Activated naive CD4-positive, alpha-beta T cell treated with anti-CD3 and anti-CD28 coated beads, Interleukin-2, amount 50 U/mL, for 72 hours (primary cell): ENCODE measurements around the gene SRPK1. TPM values are rescaled to one million over a fixed set of nuclear protein-coding genes. Genes with fewer than 3 reads are reported as not detected.

ENCODE experiments used
- ATAC-seq, 2 donors: fragments of 150-1000 bp; cut with Tn5 transposase; 2 replicates each; pipeline ENCODE4 v1.10.0; 2021; ENCODE audit warnings: mild to moderate bottlenecking in 2 of 2, moderate library complexity in 2 of 2
- DNase-seq, 2 donors: peaks; one replicate each; pipeline ENCODE4 v3.0.0; 2021 to 2022; ENCODE audit warnings: low spot score in 2 of 2
- H3K27ac Mint-ChIP-seq, 2 donors: one replicate each; pipeline ENCODE4 v1.8.0; 2022; ENCODE audit warnings: mild to moderate bottlenecking in 2 of 2, mixed read lengths in 2 of 2
- H3K36me3 Mint-ChIP-seq, 2 donors: one replicate each; pipeline ENCODE4 v1.8.0; 2022; ENCODE audit warnings: mixed read lengths in 2 of 2
- H3K9me3 Mint-ChIP-seq, 2 donors: one replicate each; pipeline ENCODE4 v1.8.0; 2022; ENCODE audit warnings: mixed read lengths in 2 of 2
- total RNA-seq, 2 donors: library from RNA; stranded (reverse); gene quantifications; one replicate each; pipeline ENCODE4 v1.2.3, GENCODE V29; 2022

Gene SRPK1
- total RNA-seq, 2 donors from 2014 or later = 102 to 138 TPM

GRCh38 chr6:35892482-35892881 is 28.4 kb downstream of the SRPK1 start:
- DNase-seq (no peak), ATAC-seq (no peak)
- no peaks in the 10 kb centered on the region for H3K9me3 Mint-ChIP-seq
- no peak overlapping the region for H3K27ac Mint-ChIP-seq
- H3K36me3 Mint-ChIP-seq = peaks cover 8% of the 10 kb centered on the region in 2 donors

DNA sequence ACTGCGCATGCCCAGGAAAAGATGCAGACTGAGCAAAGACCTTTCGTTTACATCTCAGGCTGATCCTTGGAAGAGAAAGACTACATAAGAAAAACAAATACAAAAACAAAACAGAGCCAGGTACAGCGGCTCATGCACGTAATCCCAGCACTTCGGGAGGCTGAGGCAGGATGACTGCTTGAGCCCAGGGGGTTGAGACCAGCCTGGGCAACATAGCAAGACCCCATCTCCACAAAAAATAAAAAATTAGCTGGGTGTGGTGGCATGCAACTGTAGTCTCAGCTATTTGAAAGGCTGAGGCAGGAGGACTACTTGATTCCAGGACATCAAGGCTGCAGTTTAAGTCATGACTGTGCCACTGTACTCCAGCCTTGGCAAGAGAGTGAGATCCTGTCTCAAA is 41.7 kb downstream of the SRPK1 start:
- ATAC-seq = no peak
- Mint-ChIP-seq H3K27ac (no peak overlapping the region), H3K36me3 (peaks cover 28 to 52% of the 10 kb centered on the region in 2 donors), H3K9me3 (peaks cover 5 to 13% of the 10 kb centered on the region in 2 donors)
- no peak for DNase-seq

DNA sequence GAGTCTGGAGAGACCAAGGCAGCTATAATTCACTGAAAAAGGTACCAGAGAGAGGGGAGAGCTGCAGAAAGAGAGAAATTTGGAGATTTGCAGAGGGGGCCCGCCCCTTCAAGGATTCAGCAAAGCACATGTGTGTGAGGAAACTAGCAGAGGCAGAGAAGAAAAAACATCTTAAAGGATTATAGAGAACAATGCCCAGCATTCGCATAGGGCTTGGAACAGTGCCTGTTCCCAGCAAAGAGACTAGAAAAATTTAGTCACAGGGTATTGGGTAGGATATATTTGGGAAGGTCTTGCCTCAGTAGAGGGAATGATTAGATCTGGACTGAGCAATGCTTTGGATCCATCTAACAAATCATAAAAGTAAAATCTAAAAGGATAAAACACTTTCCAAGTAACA is 44.0 kb downstream of the SRPK1 start:
- DNase-seq = no peak
- peaks cover 4 to 11% of the 10 kb centered on the region in 2 donors for H3K9me3 Mint-ChIP-seq
- peaks cover 24 to 32% of the 10 kb centered on the region in 2 donors for H3K36me3 Mint-ChIP-seq
- ATAC-seq = no peak
- peak overlapping the region in 1 of 2 donors; percentile 63 for H3K27ac Mint-ChIP-seq

- DNase-seq (no peak), ATAC-seq (no peak)
- H3K9me3 Mint-ChIP-seq = peaks cover 0 to under 1% of the 10 kb centered on the region in 2 donors
- H3K27ac Mint-ChIP-seq = no peak overlapping the region
- peaks cover 14 to 20% of the 10 kb centered on the region in 2 donors for H3K36me3 Mint-ChIP-seq
Observed at GRCh38 chr6:35874730-35875129, 46.2 kb downstream of the SRPK1 start.

DNA sequence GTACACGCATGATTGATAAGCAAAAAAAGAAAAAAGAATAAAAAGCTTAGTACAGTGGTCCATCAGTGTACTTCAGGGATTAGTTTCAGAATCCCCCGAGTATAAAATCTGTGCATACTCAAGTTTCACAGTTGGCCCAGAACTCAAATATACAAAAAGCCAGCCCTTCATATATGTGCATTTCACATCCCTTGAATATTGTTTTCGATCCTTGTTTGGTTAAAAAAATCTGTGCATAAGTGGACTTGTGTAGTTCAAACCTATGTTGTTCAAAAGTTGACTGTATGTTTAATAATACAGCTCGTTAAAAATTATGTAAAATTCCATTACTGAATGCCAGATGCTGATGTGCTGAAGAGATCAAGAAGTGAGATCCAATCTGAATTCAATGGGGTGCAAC is 61.5 kb downstream of the SRPK1 start:
- DNase-seq (no peak), ATAC-seq (no peak)
- Mint-ChIP-seq H3K27ac (no peak overlapping the region), H3K36me3 (peaks cover 22 to 36% of the 10 kb centered on the region in 2 donors), H3K9me3 (no peaks in the 10 kb centered on the region)

- no peak for ATAC-seq
- H3K27ac Mint-ChIP-seq = no peak overlapping the region
Observed at GRCh38 chr6:35857853-35858252, 63.0 kb downstream of the SRPK1 start.

DNA sequence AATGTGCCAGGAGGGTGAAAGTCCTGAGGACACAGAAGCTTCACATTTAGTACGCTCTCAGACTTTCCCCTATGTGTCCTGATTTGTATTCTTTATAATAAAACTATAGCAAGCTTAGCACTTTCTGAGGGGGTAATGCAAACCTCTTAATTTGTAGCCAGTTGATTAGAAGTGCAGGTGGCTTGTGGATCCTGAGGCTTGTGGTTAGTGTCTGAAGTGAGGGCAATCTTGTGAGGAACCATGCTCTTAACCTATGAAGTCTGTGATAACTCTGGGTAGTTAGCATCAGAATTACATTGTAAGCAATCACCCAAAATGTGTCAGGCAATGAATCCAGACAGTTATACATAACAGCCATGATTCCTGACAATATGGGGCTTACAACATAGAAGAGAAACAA is 64.6 kb downstream of the SRPK1 start:
- H3K9me3 Mint-ChIP-seq = no peaks in the 10 kb centered on the region
- ATAC-seq = no peak
- H3K36me3 Mint-ChIP-seq = peaks cover 13 to 28% of the 10 kb centered on the region in 2 donors

More at GRCh38 chr6:35857853-35858252, 63.0 kb downstream of the SRPK1 start:
- no peak for DNase-seq
- Mint-ChIP-seq H3K9me3 (no peaks in the 10 kb centered on the region), H3K36me3 (peaks cover 22 to 37% of the 10 kb centered on the region in 2 donors)

GRCh38 chr6:35852994-35853393 is 67.9 kb downstream of the SRPK1 start:
- H3K36me3 Mint-ChIP-seq = peaks cover 21 to 41% of the 10 kb centered on the region in 2 donors
- no peak overlapping the region for H3K27ac Mint-ChIP-seq
- no peak for DNase-seq
- ATAC-seq = no peak
- no peaks in the 10 kb centered on the region for H3K9me3 Mint-ChIP-seq

More for the DNA sequence above, 64.6 kb downstream of the SRPK1 start:
- no peak for DNase-seq
- H3K27ac Mint-ChIP-seq = no peak overlapping the region

GRCh38 chr6:35850208-35850607 is 70.7 kb downstream of the SRPK1 start:
- Mint-ChIP-seq H3K36me3 (peaks cover 21 to 42% of the 10 kb centered on the region in 2 donors), H3K9me3 (no peaks in the 10 kb centered on the region), H3K27ac (no peak overlapping the region)
- ATAC-seq (no peak), DNase-seq (no peak)

DNA sequence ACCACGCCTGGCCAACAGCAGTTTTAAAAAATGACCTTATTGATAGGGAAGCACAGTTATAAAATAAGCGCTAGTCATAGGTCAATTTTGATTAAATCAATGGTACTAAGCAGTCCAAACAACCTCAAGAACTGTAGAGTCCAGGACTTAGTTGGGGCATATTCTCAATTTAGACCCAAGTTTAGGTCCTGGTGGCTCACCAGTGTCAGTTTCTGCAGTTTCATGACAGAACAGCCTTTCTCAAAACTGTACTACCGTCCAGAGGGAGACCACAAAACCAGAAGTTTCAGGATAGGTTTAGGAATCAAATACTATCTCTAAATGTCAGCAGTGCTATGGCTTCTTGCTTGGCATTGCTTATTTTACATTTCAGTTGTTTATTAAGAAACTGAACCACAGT is 76.6 kb downstream of the SRPK1 start:
- Mint-ChIP-seq H3K36me3 (peaks cover 11 to 31% of the 10 kb centered on the region in 2 donors), H3K9me3 (no peaks in the 10 kb centered on the region), H3K27ac (no peak overlapping the region)
- DNase-seq (no peak), ATAC-seq (peak in 1 of 2 donors; percentile 31)

DNA sequence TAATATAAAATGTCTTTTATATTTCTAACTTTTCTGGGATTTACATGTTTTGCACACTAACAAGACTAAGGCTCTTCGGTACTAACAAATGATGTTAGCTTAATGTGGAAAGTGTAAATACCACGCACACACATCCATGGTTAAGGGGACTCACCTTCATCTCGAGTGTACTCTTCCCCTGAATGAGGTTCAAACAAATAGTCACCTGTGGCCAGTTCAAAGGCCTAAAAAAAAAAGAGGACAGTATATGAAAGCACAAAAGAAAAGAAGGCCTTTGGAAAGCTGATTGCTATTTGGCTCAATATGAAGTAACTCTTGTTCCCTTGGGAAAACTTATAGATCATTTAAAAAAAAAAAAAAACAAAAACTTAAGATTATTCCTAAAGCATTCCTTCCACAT is 78.5 kb downstream of the SRPK1 start:
- no peak for DNase-seq
- ATAC-seq = no peak
- peak overlapping the region in 1 of 2 donors; percentile 19 for H3K27ac Mint-ChIP-seq
- H3K36me3 Mint-ChIP-seq = peaks cover 8 to 26% of the 10 kb centered on the region in 2 donors
- no peaks in the 10 kb centered on the region for H3K9me3 Mint-ChIP-seq

DNA sequence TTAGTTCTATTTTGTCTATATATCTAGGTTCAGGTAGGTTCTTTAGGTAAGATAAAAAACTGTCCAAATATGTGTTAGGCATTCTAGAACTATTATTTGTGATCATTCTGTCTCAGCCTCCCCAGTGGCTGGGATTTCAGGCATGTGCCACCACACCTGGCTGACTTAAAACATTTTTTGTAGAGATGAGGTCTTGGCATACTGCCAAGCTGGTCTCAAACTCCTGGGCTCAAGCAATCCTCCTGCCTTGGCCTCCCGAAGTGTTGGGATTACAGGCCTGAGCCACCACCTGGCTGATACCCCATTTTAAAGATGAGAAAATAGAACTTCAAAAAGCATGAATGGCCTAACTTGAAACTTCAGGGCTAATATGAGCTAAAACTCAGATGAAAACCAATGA is 81.9 kb downstream of the SRPK1 start:
- no peak overlapping the region for H3K27ac Mint-ChIP-seq
- DNase-seq (no peak), ATAC-seq (no peak)
- no peaks in the 10 kb centered on the region for H3K9me3 Mint-ChIP-seq
- H3K36me3 Mint-ChIP-seq = peaks cover 8 to 24% of the 10 kb centered on the region in 2 donors

GRCh38 chr6:35833536-35833935 is 87.4 kb downstream of the SRPK1 start:
- no peak for ATAC-seq

DNA sequence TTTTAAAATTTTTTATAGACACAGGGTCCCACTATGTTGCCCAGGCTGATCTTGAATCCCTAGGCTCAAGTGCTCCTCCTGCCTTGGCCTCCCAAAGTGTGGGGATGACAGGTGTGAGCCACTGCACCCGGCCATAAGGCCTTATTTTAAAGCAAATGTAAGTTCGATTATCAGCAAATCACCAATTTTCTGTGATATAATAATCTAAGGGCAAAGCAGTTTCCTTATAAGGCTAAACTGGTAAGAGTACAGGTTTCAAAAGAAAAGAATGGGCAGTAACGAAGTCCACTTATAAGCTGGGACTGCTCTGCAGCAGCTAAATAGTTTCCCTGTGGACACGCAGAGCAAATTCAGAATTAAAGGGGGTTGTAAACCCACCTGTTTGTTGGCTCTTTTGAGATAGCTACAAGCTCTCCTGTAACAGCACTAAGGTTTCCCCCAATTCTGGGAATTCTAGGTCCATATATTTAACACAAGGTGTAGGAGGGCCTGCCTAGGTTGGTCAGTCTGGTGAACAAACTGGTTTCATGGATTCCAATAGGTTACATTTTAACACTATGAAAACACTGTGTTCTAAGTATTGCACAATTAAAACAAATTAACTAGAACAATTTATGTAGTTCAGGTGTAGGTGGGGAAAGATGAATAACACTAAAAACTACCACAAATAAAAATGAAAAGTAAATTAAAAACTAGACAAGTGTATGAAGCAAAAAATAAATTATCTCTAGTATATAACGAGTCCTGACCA is 89.5 kb downstream of the SRPK1 start:
- no peak for ATAC-seq
- DNase-seq = no peak
- no peak overlapping the region for H3K27ac Mint-ChIP-seq

More at GRCh38 chr6:35833536-35833935, 87.4 kb downstream of the SRPK1 start:
- H3K36me3 Mint-ChIP-seq = peaks cover 6 to 27% of the 10 kb centered on the region in 2 donors
- no peak overlapping the region for H3K27ac Mint-ChIP-seq
- H3K9me3 Mint-ChIP-seq = no peaks in the 10 kb centered on the region
- no peak for DNase-seq

GRCh38 chr6:35829306-35829705 is 91.6 kb downstream of the SRPK1 start:
- Mint-ChIP-seq H3K9me3 (no peaks in the 10 kb centered on the region), H3K36me3 (peaks cover 0 to 13% of the 10 kb centered on the region in 2 donors), H3K27ac (no peak overlapping the region)
- ATAC-seq (no peak), DNase-seq (no peak)

More for the DNA sequence above, 89.5 kb downstream of the SRPK1 start:
- Mint-ChIP-seq H3K36me3 (peaks cover 0 to 20% of the 10 kb centered on the region in 2 donors), H3K9me3 (no peaks in the 10 kb centered on the region)

- ATAC-seq (no peak), DNase-seq (no peak)
- H3K9me3 Mint-ChIP-seq = no peaks in the 10 kb centered on the region
- no peaks in the 10 kb centered on the region for H3K36me3 Mint-ChIP-seq
- H3K27ac Mint-ChIP-seq = no peak overlapping the region
Observed at GRCh38 chr6:35824552-35825192, 96.2 kb downstream of the SRPK1 start.

GRCh38 chr6:35823601-35824000 is 97.3 kb downstream of the SRPK1 start:
- DNase-seq = no peak
- H3K36me3 Mint-ChIP-seq = no peaks in the 10 kb centered on the region
- ATAC-seq = no peak
- no peak overlapping the region for H3K27ac Mint-ChIP-seq
- H3K9me3 Mint-ChIP-seq = no peaks in the 10 kb centered on the region
